ENCODE results near the gene TTC7B. TPM values are rescaled to one million over a fixed set of nuclear protein-coding genes. Genes with fewer than 3 reads are reported as not detected.

Gene TTC7B
- total and polyA plus RNA-seq, 2 experiments from 2014 or later = 7.9 to 28.6 TPM

DNA sequence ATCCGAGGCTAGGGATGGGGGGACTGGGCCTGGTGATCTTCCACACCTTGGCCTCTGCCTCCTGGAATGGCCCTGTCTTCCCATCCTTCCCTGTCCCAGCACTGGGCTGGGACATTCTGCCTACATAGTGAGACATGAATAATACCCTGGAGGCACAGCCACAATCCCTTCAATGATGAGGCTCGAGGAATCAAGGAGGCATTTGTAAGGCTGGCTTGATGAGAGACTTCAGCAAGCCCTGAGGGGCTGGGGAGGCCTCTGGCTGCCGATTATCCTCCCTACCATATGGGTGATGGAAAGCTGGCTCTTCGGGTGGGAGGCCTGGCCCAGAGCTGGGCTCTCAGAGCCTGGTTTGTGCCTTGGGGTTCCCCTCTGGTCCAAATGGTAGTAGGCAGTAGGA is 326.9 kb downstream of the TTC7B start:
- Mint-ChIP-seq H3K27ac (no peak overlapping the region), H3K36me3 (ENCODE audit: low read depth) (no peaks in the 10 kb centered on the region; the same call in 2 of the 3 replicates), H3K4me1 (peaks cover 16% of the 10 kb centered on the region), H3K9me3 (no peaks in the 10 kb centered on the region), H3K4me3 (no peak overlapping the region), H3K27me3 (ENCODE audit: insufficient read depth, low read depth, poor library complexity) (peaks cover 22% of the 10 kb centered on the region)
- peaks cover 4% of the 10 kb centered on the region; the same call in 1 of the 2 replicates for H3K9me2 ChIP-seq (ENCODE audit: insufficient read depth)
- peaks cover 14% of the 10 kb centered on the region for H3K4me1 ChIP-seq (ENCODE audit: insufficient read depth)
- no peaks in the 10 kb centered on the region for H3K79me2 ChIP-seq (replicated peaks; ENCODE audit: insufficient read depth)
- H3K4me3 ChIP-seq = no peak overlapping the region
- H3F3A ChIP-seq (replicated peaks; ENCODE audit: low read depth) = no peaks in the 10 kb centered on the region
- H3K27ac ChIP-seq (ENCODE audit: low read depth) = no peak overlapping the region
- TF ChIP-seq NANOG (IDR thresholded peaks at IDR 0.05; ENCODE audit: borderline replicate concordance) (no peak), ZNF462 (CRISPR knock-in tag; IDR thresholded peaks at IDR 0.05) (no peak), EZH2 (IDR thresholded peaks at IDR 0.05; ENCODE audit: low read depth, unreplicated experiment) (no peak), POLR2AphosphoS5 (IDR thresholded peaks at IDR 0.05; ENCODE audit: low read depth) (no peak), JUNB (IDR thresholded peaks at IDR 0.05; ENCODE audit: unreplicated experiment) (no peak), CREB1 (CRISPR knock-in tag; IDR thresholded peaks at IDR 0.05; ENCODE audit: low read depth) (no peak), STAT1 (IDR thresholded peaks at IDR 0.05; ENCODE audit: unreplicated experiment) (no peak), ZNF114 (CRISPR knock-in tag; IDR thresholded peaks at IDR 0.05) (no peak)
- TF ChIP-seq, protein P1, sequence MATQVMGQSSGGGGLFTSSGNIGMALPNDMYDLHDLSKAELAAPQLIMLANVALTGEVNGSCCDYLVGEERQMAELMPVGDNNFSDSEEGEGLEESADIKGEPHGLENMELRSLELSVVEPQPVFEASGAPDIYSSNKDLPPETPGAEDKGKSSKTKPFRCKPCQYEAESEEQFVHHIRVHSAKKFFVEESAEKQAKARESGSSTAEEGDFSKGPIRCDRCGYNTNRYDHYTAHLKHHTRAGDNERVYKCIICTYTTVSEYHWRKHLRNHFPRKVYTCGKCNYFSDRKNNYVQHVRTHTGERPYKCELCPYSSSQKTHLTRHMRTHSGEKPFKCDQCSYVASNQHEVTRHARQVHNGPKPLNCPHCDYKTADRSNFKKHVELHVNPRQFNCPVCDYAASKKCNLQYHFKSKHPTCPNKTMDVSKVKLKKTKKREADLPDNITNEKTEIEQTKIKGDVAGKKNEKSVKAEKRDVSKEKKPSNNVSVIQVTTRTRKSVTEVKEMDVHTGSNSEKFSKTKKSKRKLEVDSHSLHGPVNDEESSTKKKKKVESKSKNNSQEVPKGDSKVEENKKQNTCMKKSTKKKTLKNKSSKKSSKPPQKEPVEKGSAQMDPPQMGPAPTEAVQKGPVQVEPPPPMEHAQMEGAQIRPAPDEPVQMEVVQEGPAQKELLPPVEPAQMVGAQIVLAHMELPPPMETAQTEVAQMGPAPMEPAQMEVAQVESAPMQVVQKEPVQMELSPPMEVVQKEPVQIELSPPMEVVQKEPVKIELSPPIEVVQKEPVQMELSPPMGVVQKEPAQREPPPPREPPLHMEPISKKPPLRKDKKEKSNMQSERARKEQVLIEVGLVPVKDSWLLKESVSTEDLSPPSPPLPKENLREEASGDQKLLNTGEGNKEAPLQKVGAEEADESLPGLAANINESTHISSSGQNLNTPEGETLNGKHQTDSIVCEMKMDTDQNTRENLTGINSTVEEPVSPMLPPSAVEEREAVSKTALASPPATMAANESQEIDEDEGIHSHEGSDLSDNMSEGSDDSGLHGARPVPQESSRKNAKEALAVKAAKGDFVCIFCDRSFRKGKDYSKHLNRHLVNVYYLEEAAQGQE (IDR thresholded peaks at IDR 0.05; ENCODE audit: unreplicated experiment) = no peak
- TF ChIP-seq, protein P2, sequence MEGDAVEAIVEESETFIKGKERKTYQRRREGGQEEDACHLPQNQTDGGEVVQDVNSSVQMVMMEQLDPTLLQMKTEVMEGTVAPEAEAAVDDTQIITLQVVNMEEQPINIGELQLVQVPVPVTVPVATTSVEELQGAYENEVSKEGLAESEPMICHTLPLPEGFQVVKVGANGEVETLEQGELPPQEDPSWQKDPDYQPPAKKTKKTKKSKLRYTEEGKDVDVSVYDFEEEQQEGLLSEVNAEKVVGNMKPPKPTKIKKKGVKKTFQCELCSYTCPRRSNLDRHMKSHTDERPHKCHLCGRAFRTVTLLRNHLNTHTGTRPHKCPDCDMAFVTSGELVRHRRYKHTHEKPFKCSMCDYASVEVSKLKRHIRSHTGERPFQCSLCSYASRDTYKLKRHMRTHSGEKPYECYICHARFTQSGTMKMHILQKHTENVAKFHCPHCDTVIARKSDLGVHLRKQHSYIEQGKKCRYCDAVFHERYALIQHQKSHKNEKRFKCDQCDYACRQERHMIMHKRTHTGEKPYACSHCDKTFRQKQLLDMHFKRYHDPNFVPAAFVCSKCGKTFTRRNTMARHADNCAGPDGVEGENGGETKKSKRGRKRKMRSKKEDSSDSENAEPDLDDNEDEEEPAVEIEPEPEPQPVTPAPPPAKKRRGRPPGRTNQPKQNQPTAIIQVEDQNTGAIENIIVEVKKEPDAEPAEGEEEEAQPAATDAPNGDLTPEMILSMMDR (conservative IDR thresholded peaks at IDR 0.05; ENCODE audit: low read depth in 2 of 2) = no peak
- H3K4me2 ChIP-seq = no peak overlapping the region
- no peaks in the 10 kb centered on the region for H3K27me3 ChIP-seq (ENCODE audit: insufficient read depth)
- H2AFZ ChIP-seq = no peak overlapping the region
- ATAC-seq = no peak
- no peaks in the 10 kb centered on the region for H4K20me1 ChIP-seq (replicated peaks; ENCODE audit: insufficient read depth)
- H3K36me3 ChIP-seq (ENCODE audit: insufficient read depth) = no peaks in the 10 kb centered on the region
- DNase-seq (ENCODE audit: low spot score) = no peak

Data from GM23338 (cell line).